NB4 (cell line): ENCODE results near the gene YEATS2.

Experiments used
- MAX ChIP-seq: IDR thresholded peaks from 2 replicates; pipeline ENCODE4 v1.6.1; 2011; ENCODE audit warnings: low read depth, low read length
- MYC ChIP-seq: IDR thresholded peaks from 2 replicates; pipeline ENCODE4 v1.6.1; 2011; ENCODE audit warnings: low read depth, low read length
- POLR2A ChIP-seq: IDR thresholded peaks from 2 replicates; pipeline ENCODE4 v1.6.1; 2011; ENCODE audit warnings: mild to moderate bottlenecking; ENCODE audit not compliant: insufficient read length; ENCODE audit errors: extremely low read depth
- TF ChIP-seq, protein P1 (sequence below): IDR thresholded peaks from one replicate; pipeline ENCODE4 v1.5.1; 2012; ENCODE audit warnings: low read depth, low read length

GRCh38 chr3:183698318-183698751, 738 bp downstream of the YEATS2 start:
- TF ChIP-seq, protein P1, sequence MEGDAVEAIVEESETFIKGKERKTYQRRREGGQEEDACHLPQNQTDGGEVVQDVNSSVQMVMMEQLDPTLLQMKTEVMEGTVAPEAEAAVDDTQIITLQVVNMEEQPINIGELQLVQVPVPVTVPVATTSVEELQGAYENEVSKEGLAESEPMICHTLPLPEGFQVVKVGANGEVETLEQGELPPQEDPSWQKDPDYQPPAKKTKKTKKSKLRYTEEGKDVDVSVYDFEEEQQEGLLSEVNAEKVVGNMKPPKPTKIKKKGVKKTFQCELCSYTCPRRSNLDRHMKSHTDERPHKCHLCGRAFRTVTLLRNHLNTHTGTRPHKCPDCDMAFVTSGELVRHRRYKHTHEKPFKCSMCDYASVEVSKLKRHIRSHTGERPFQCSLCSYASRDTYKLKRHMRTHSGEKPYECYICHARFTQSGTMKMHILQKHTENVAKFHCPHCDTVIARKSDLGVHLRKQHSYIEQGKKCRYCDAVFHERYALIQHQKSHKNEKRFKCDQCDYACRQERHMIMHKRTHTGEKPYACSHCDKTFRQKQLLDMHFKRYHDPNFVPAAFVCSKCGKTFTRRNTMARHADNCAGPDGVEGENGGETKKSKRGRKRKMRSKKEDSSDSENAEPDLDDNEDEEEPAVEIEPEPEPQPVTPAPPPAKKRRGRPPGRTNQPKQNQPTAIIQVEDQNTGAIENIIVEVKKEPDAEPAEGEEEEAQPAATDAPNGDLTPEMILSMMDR: no peak
- no peak for TF ChIP-seq POLR2A
- TF ChIP-seq MYC: no peak
- no peak for TF ChIP-seq MAX
